K562 (cell line): ENCODE data around the gene C1QA. TPM values are rescaled to one million over a fixed set of nuclear protein-coding genes. Genes with fewer than 3 reads are reported as not detected.

Experiments
- ATAC-seq: fragments of 200-7000 bp; cut with Tn5 transposase; 3 replicates; pipeline ENCODE4 v1.9.1; 2020; ENCODE audit warnings: moderate library complexity
- BruUV-seq: library from RNA; stranded (reverse); fragments of 400-500 nt; replicated peaks from 2 replicates; lab custom pipeline; 2021; lab: Mats Ljungman, UMichigan
- CTCF ChIA-PET: fragments of 300-600 bp; formaldehyde crosslinking; extraction: SDS; loops from one replicate; lab custom pipeline; 2021; ENCODE audit warnings: low intra/inter-chr PET ratio; lab: Yijun Ruan, JAX
- POLR2A ChIA-PET: fragments of 300-600, 350-650 bp; sonication (Branson Sonifier 250); formaldehyde crosslinking; extraction: SDS; loops from one replicate; lab custom pipeline; 2021; ENCODE audit warnings: antibody characterized with exemption, inconsistent platforms; lab: Yijun Ruan, JAX
- DNase-seq, 4 experiments: peaks; one replicate each; pipeline versions ENCODE4 v3.0.0 to v3.0.0-alpha.2; 2011 to 2018; ENCODE audit warnings: low spot score in 3 of 4, mixed read lengths in 3 of 4; ENCODE audit errors: extremely low read depth in 1 of 4
- FAIRE-seq: peaks from 2 replicates; lab custom pipeline; 2011; peaks lifted over from hg19 to GRCh38; lab: Jason Lieb, UNC
- H2AFZ ChIP-seq: 2 replicates; pipeline ENCODE4 v1.6.0; 2011; ENCODE audit warnings: low read depth, low read length, control low read depth, inconsistent platforms
- H3K27ac ChIP-seq: fragments of 200-600 bp; 3 replicates; pipeline ENCODE4 v1.8.0; 2011; ENCODE audit warnings: low read depth, mild to moderate bottlenecking, control low read depth, inconsistent platforms, low read length, moderate library complexity, mixed read lengths; ENCODE audit errors: extremely low read depth
- H3K27me3 ChIP-seq, 2 experiments: fragments of 300-600 bp in 1 of 2; 2 replicates in 1 of 2; 3 replicates in 1 of 2; pipeline versions ENCODE4 v1.6.0 to v1.8.0; 2011; ENCODE audit warnings: inconsistent platforms in 2 of 2, low read length in 2 of 2, mild to moderate bottlenecking in 1 of 2, mixed read lengths in 1 of 2, moderate library complexity in 1 of 2; ENCODE audit not compliant: control insufficient read depth in 2 of 2, insufficient read depth in 2 of 2
- H3K36me3 ChIP-seq: fragments of 300-600 bp; 3 replicates; pipeline ENCODE4 v1.8.0; 2011; ENCODE audit warnings: mild to moderate bottlenecking, low read length, inconsistent platforms; ENCODE audit not compliant: control insufficient read depth, insufficient read depth
- H3K4me1 ChIP-seq, 2 experiments: fragments of 200-600 bp in 1 of 2; replicated peaks in 1 of 2; 2 replicates in 1 of 2; 3 replicates in 1 of 2; pipeline versions ENCODE4 v1.5.1 to v1.8.0; 2011; ENCODE audit warnings: inconsistent platforms in 2 of 2, low read length in 2 of 2, mild to moderate bottlenecking in 1 of 2, mixed read lengths in 1 of 2, moderate library complexity in 1 of 2; ENCODE audit not compliant: control insufficient read depth in 2 of 2, insufficient read depth in 2 of 2
- H3K4me2 ChIP-seq: 2 replicates; pipeline ENCODE4 v1.6.1; 2011; ENCODE audit warnings: low read length, control low read depth, inconsistent platforms, mixed read lengths; ENCODE audit not compliant: insufficient read depth
- H3K4me3 ChIP-seq: fragments of 200-600 bp; sonication (generic), shearing (Covaris generic); 2 replicates; pipeline ENCODE4 v1.5.1; 2016; ENCODE audit warnings: control low read depth, inconsistent platforms
- H3K79me2 ChIP-seq: fragments of 200-600 bp; 3 replicates; pipeline ENCODE4 v1.8.0; 2011; ENCODE audit warnings: low read length, inconsistent platforms; ENCODE audit not compliant: control insufficient read depth, insufficient read depth
- H3K9ac ChIP-seq, 2 experiments: 2 replicates each; pipeline versions ENCODE4 v1.6.0 to v1.6.1; 2011; ENCODE audit warnings: low read depth in 2 of 2, low read length in 2 of 2, control low read depth in 1 of 2, inconsistent platforms in 1 of 2, mild to moderate bottlenecking in 1 of 2, mixed read lengths in 1 of 2; ENCODE audit not compliant: insufficient read depth in 1 of 2
- H3K9me1 ChIP-seq: one replicate; pipeline ENCODE4 v1.6.0; 2011; ENCODE audit warnings: inconsistent platforms, mild to moderate bottlenecking, low read length, moderate library complexity; ENCODE audit not compliant: control insufficient read depth, insufficient read depth
- H3K9me3 ChIP-seq: replicated peaks from 2 replicates; pipeline ENCODE4 v1.5.1; 2011; ENCODE audit warnings: low read depth, low read length, inconsistent platforms; ENCODE audit not compliant: control insufficient read depth, insufficient read depth
- H4K20me1 ChIP-seq: replicated peaks from 2 replicates; pipeline ENCODE4 v1.6.1; 2011; ENCODE audit warnings: low read length, inconsistent platforms, mixed read lengths; ENCODE audit not compliant: control insufficient read depth, insufficient read depth
- C11orf30 ChIP-seq: fragments of 450-650 bp; IDR thresholded peaks from 2 replicates; pipeline ENCODE4 v1.6.1; 2016; ENCODE audit warnings: low read depth, mild to moderate bottlenecking
- MAFG ChIP-seq: fragments of 450-650 bp; conservative IDR thresholded peaks from 2 replicates; pipeline ENCODE4 v1.6.1; 2016; ENCODE audit warnings: missing genetic modification characterization, missing compliant biosample characterization
- SPI1 ChIP-seq: IDR thresholded peaks from 2 replicates; pipeline ENCODE4 v1.6.1; 2011; ENCODE audit warnings: low read depth, low read length, control low read depth, borderline replicate concordance
- U2AF1 ChIP-seq: fragments of 200-400 bp; formaldehyde crosslinking; optimal IDR thresholded peaks from 2 replicates; pipeline ENCODE3; 2017; ENCODE audit warnings: mild to moderate bottlenecking, low read depth, low read length, moderate library complexity
- ZBTB2 ChIP-seq: fragments of 450-650 bp; IDR thresholded peaks from 2 replicates; pipeline ENCODE4 v1.6.1; 2016; ENCODE audit warnings: antibody characterized with exemption
- ZNF316 ChIP-seq: fragments of 450-650 bp; IDR thresholded peaks from 2 replicates; pipeline ENCODE4 v1.6.1; 2016
- WGBS: fragments of 100-300 bp; shearing (Covaris generic); methylation state at CpG from one replicate; pipeline ENCODE4 v1.1.6; 2016; ENCODE audit warnings: low coverage, mixed read lengths; ENCODE audit not compliant: insufficient coverage; ENCODE audit errors: missing lambda C conversion rate; 5-methylcytosine and 5-hydroxymethylcytosine counted together
- in situ Hi-C: fragments of 300-500 bp; cut with MboI; formaldehyde crosslinking; loops from 4 replicates; pipeline ENCODE4 v1.15.0; 2018; ENCODE audit warnings: inconsistent platforms, mixed read lengths
- intact Hi-C: fragments of 100-400 bp; cut with micrococcal nuclease; formaldehyde crosslinking; loops from 2 replicates; pipeline ENCODE4 v1.14.2; 2022
- polyA plus RNA-seq, 8 experiments: library from polyadenylated mRNA; depleted of rRNA in 4 of 8; stranded (reverse) in 5 of 8; unstranded in 3 of 8; fragments of >200 nt; fragmentation: Nextera tagmentation in 2 of 8; fragmentation: Illumina TruSeq in 1 of 8; extraction: Ambion mirVana in 2 of 8; extraction: Trizol in 1 of 8; gene quantifications; 2 replicates each; pipeline versions ENCODE4 v1.2.1 to v1.2.3, GENCODE V29; 2011 to 2014; ENCODE audit warnings: inconsistent platforms in 1 of 8, missing spikeins in 1 of 8
- total RNA-seq, 7 experiments: library from RNA; depleted of rRNA in 6 of 7; stranded (reverse); fragments of >200 nt in 6 of 7; fragmentation: Illumina TruSeq in 2 of 7; extraction: Trizol in 2 of 7; gene quantifications; 2 replicates each; pipeline versions ENCODE4 v1.2.1 to v1.2.3, GENCODE V29; 2011 to 2021; ENCODE audit warnings: low replicate concordance in 1 of 7

Gene C1QA
- total and polyA plus RNA-seq, 9 of the 15 experiments (the other 6 are each of a cell fraction or from before 2014, with no cell fraction given): 0.71 TPM; not detected in 8

GRCh38 chr1:22643381-22643780, 7.0 kb downstream of the C1QA start, which contains the start of gene C1QC:
C1QC (plus strand) TSS chr1:22643633; CDS start chr1:22644024, 391 bp downstream.
- Histone ChIP-seq H2AFZ (no peak within 1 kb of the TSS), H4K20me1 (peaks cover 37% of the 10 kb centered on the region), H3K9me3 (no peaks in the 10 kb centered on the region), H3K27me3 (peaks cover 7 to 41% of the 10 kb centered on the region in 2 experiments; a peak in 4 of 5 replicates), H3K79me2 (no peaks in the 10 kb centered on the region), H3K9me1 (no peaks in the 10 kb centered on the region), H3K9ac (peak within 1 kb of the TSS in 1 of 2 experiments; percentile 24; a peak in 1 of 4 replicates), H3K4me1 (peaks cover 0 to 13% of the 10 kb centered on the region in 2 experiments; a peak in 3 of 5 replicates), H3K4me2 (no peak within 1 kb of the TSS), H3K36me3 (no peaks in the 10 kb centered on the region), H3K27ac (no peak within 1 kb of the TSS), H3K4me3 (no peak within 1 kb of the TSS)
- in situ Hi-C loops (no loop called here), intact Hi-C loops (loop anchor here (2.0 to 5.0 kb wide), 3 partner anchors 96 to 511 kb away; no protein-coding TSS in a partner anchor)
- ChIA-PET CTCF (interaction anchor here (0.7 to 6.1 kb wide), 2 partner anchors 221 to 287 kb away, joined by 4 to 96 read pairs; no protein-coding TSS in a partner anchor), POLR2A (interaction anchor here (0.6 to 0.7 kb wide), 3 partner anchors 16 to 1102 kb away, joined by 3 to 4 read pairs (median 3); no protein-coding TSS in a partner anchor)
- no peak for DNase-seq
- no peak for FAIRE-seq
- no peak for ATAC-seq
- BruUV-seq: no TSS peak
- 0% methylated on average over 5 of the region's 8 CpGs for WGBS
- TF ChIP-seq ZNF316: peak; percentile 55
- no peak for TF ChIP-seq ZBTB2
- peak; percentile 54; the same call in 1 of the 2 replicates for TF ChIP-seq SPI1
- peak; percentile 32 for TF ChIP-seq MAFG (tag)
- TF ChIP-seq C11orf30: peak; percentile 53; the same call in 1 of the 2 replicates
- TF ChIP-seq U2AF1: no peak
